Measurements from ENCODE around the gene PPARG. TPM values are rescaled to one million over a fixed set of nuclear protein-coding genes. Genes with fewer than 3 reads are reported as not detected.

Gene PPARG
- total RNA-seq, 1 experiment from 2014 or later = 64.8 TPM

- no peak for DNase-seq (ENCODE audit: low spot score)
These were observed 23.1 kb downstream of the PPARG start for GRCh38 chr3:12312010-12312409.

- DNase-seq (ENCODE audit: low spot score) = no peak
These were observed 24.6 kb downstream of the PPARG start for GRCh38 chr3:12313519-12313918.

- no peak for DNase-seq (ENCODE audit: low spot score)
These were observed 27.4 kb downstream of the PPARG start for GRCh38 chr3:12316253-12316652.

- DNase-seq (ENCODE audit: low spot score) = peak; percentile 56
These were observed 28.0 kb downstream of the PPARG start for GRCh38 chr3:12316729-12317351.

GRCh38 chr3:12317914-12318313 is 29.0 kb downstream of the PPARG start:
- no peak for DNase-seq (ENCODE audit: low spot score)

- no peak for DNase-seq (ENCODE audit: low spot score)
These were observed 30.1 kb downstream of the PPARG start for GRCh38 chr3:12318758-12319621.

GRCh38 chr3:12321015-12321414 is 32.1 kb downstream of the PPARG start:
- no peak for DNase-seq (ENCODE audit: low spot score)

GRCh38 chr3:12323237-12323636 is 34.4 kb downstream of the PPARG start:
- no peak for DNase-seq (ENCODE audit: low spot score)

GRCh38 chr3:12325586-12326515 is 37.0 kb downstream of the PPARG start:
- no peak for DNase-seq (ENCODE audit: low spot score)

- no peak for DNase-seq (ENCODE audit: low spot score)
These were observed 38.2 kb downstream of the PPARG start for GRCh38 chr3:12327021-12327420.

- DNase-seq (ENCODE audit: low spot score) = no peak
These were observed 39.4 kb downstream of the PPARG start for GRCh38 chr3:12328132-12328836.

- DNase-seq (ENCODE audit: low spot score) = no peak
These were observed 40.1 kb downstream of the PPARG start for GRCh38 chr3:12328837-12329462.

GRCh38 chr3:12334786-12335185 is 45.9 kb downstream of the PPARG start:
- DNase-seq (ENCODE audit: low spot score) = no peak

- DNase-seq (ENCODE audit: low spot score) = no peak
These were observed 46.6 kb downstream of the PPARG start for GRCh38 chr3:12335421-12335820.

- DNase-seq (ENCODE audit: low spot score) = no peak
These were observed 47.2 kb downstream of the PPARG start for GRCh38 chr3:12336099-12336498.

GRCh38 chr3:12338595-12339546 is 50.0 kb downstream of the PPARG start:
- no peak for DNase-seq (ENCODE audit: low spot score)

GRCh38 chr3:12339701-12340480 is 51.0 kb downstream of the PPARG start:
- DNase-seq (ENCODE audit: low spot score) = no peak

GRCh38 chr3:12340506-12340905 is 51.6 kb downstream of the PPARG start:
- no peak for DNase-seq (ENCODE audit: low spot score)

GRCh38 chr3:12342151-12342550 is 53.3 kb downstream of the PPARG start:
- DNase-seq (ENCODE audit: low spot score) = no peak

Measured in HT-29 (cell line).